IMR-90 (cell line): ENCODE measurements around the gene KLF16. TPM values are rescaled to one million over a fixed set of nuclear protein-coding genes. Genes with fewer than 3 reads are reported as not detected.

Experiments
- ATAC-seq: fragments of 200-7000 bp; cut with Tn5 transposase; 2 replicates; pipeline ENCODE4 v1.9.1; 2020; ENCODE audit warnings: low read depth, mild to moderate bottlenecking, moderate library complexity
- BruUV-seq: library from RNA; stranded (reverse); fragments of 400-500 nt; replicated peaks from 2 replicates; lab custom pipeline; 2021; lab: Mats Ljungman, UMichigan
- CTCF ChIA-PET: fragments of 300-600 bp; formaldehyde crosslinking; extraction: SDS; loops from one replicate; lab custom pipeline; 2021; ENCODE audit warnings: antibody characterized with exemption; lab: Yijun Ruan, JAX
- POLR2A ChIA-PET: fragments of 300-600 bp; sonication (Branson Sonifier 250); formaldehyde crosslinking; loops from one replicate; lab custom pipeline; 2022; ENCODE audit warnings: antibody characterized with exemption; ENCODE audit not compliant: unreplicated experiment; lab: Charles Lee
- DNase-seq: peaks from one replicate; pipeline ENCODE4 v3.0.0; 2013
- H2AFZ ChIP-seq: replicated peaks from 2 replicates; pipeline ENCODE3; 2013; ENCODE audit warnings: low read length, mild to moderate bottlenecking; ENCODE audit not compliant: poor library complexity
- H2AK5ac ChIP-seq: 2 replicates; pipeline ENCODE4 v1.6.1; 2013; ENCODE audit warnings: low read depth, low read length, inconsistent platforms
- H2AK9ac ChIP-seq: replicated peaks from 2 replicates; pipeline ENCODE3; 2013; ENCODE audit warnings: mild to moderate bottlenecking, low read depth, low read length, moderate library complexity; ENCODE audit not compliant: poor library complexity
- H2BK120ac ChIP-seq: 2 replicates; pipeline ENCODE4 v1.6.1; 2013; ENCODE audit warnings: low read depth, low read length, inconsistent platforms
- H2BK15ac ChIP-seq: 3 replicates; pipeline ENCODE4 v1.6.1; 2013; ENCODE audit warnings: low read depth, low read length, inconsistent platforms
- H2BK20ac ChIP-seq: 2 replicates; pipeline ENCODE4 v1.6.1; 2013; ENCODE audit warnings: low read depth, mild to moderate bottlenecking, inconsistent platforms, low read length, moderate library complexity
- H2BK5ac ChIP-seq: 2 replicates; pipeline ENCODE4 v1.6.1; 2013; ENCODE audit warnings: mild to moderate bottlenecking, low read depth, low read length, inconsistent platforms; ENCODE audit not compliant: poor library complexity, severe bottlenecking
- H3K14ac ChIP-seq: replicated peaks from 2 replicates; pipeline ENCODE4 v1.6.1; 2013; ENCODE audit warnings: low read depth, low read length, inconsistent platforms
- H3K18ac ChIP-seq: 2 replicates; pipeline ENCODE4 v1.6.1; 2013; ENCODE audit warnings: low read depth, low read length, control low read depth
- H3K23ac ChIP-seq: 2 replicates; pipeline ENCODE4 v1.6.1; 2013; ENCODE audit warnings: low read depth, low read length, inconsistent platforms
- H3K27ac ChIP-seq: 2 replicates; pipeline ENCODE4 v1.5.1; 2013; ENCODE audit warnings: mild to moderate bottlenecking, control low read depth, low read length; ENCODE audit not compliant: insufficient read depth
- H3K27me3 ChIP-seq: 2 replicates; pipeline ENCODE4 v1.6.1; 2013; ENCODE audit warnings: low read length; ENCODE audit not compliant: control insufficient read depth, insufficient read depth
- H3K36me3 ChIP-seq: 2 replicates; pipeline ENCODE4 v1.6.1; 2013; ENCODE audit warnings: low read length, mixed read lengths; ENCODE audit not compliant: control insufficient read depth, insufficient read depth
- H3K4ac ChIP-seq: 2 replicates; pipeline ENCODE4 v1.6.1; 2013; ENCODE audit warnings: low read depth, low read length, inconsistent platforms
- H3K4me1 ChIP-seq: 2 replicates; pipeline ENCODE4 v1.6.1; 2013; ENCODE audit warnings: low read length, mixed read lengths; ENCODE audit not compliant: control insufficient read depth, insufficient read depth
- H3K4me2 ChIP-seq: 2 replicates; pipeline ENCODE4 v1.6.1; 2013; ENCODE audit warnings: low read depth, mild to moderate bottlenecking, control low read depth, low read length, moderate library complexity
- H3K4me3 ChIP-seq: 2 replicates; pipeline ENCODE4 v1.5.1; 2013; ENCODE audit warnings: low read depth, mild to moderate bottlenecking, control low read depth, low read length, moderate library complexity; ENCODE audit not compliant: insufficient read depth
- H3K56ac ChIP-seq: 2 replicates; pipeline ENCODE4 v1.6.1; 2013; ENCODE audit warnings: low read length, inconsistent platforms; ENCODE audit not compliant: insufficient read depth; ENCODE audit errors: extremely low read depth
- H3K79me1 ChIP-seq, 2 experiments: 2 replicates each; pipeline ENCODE4 v1.6.1; 2013; ENCODE audit warnings: low read length in 2 of 2, inconsistent platforms in 1 of 2, low read depth in 1 of 2
- H3K9ac ChIP-seq: 2 replicates; pipeline ENCODE4 v1.6.1; 2013; ENCODE audit warnings: low read depth, low read length, control low read depth
- H3K9me1 ChIP-seq: 2 replicates; pipeline ENCODE4 v1.6.1; 2013; ENCODE audit warnings: low read length, inconsistent platforms; ENCODE audit not compliant: insufficient read depth
- H3K9me3 ChIP-seq: 2 replicates; pipeline ENCODE4 v1.6.1; 2013; ENCODE audit warnings: low read length; ENCODE audit not compliant: control insufficient read depth, insufficient read depth
- H4K20me1 ChIP-seq: 2 replicates; pipeline ENCODE4 v1.6.1; 2013; ENCODE audit warnings: low read length, inconsistent platforms; ENCODE audit not compliant: insufficient read depth
- H4K5ac ChIP-seq: 2 replicates; pipeline ENCODE4 v1.6.1; 2013; ENCODE audit warnings: mild to moderate bottlenecking, low read depth, low read length, control low read depth
- H4K8ac ChIP-seq, 2 experiments: 2 replicates each; pipeline ENCODE4 v1.6.1; 2013; ENCODE audit warnings: low read depth in 2 of 2, low read length in 2 of 2, control low read depth in 1 of 2, inconsistent platforms in 1 of 2
- H4K91ac ChIP-seq: 2 replicates; pipeline ENCODE4 v1.6.1; 2013; ENCODE audit warnings: low read depth, low read length, inconsistent platforms; ENCODE audit not compliant: insufficient read depth
- CHD1 ChIP-seq: IDR thresholded peaks from 2 replicates; pipeline ENCODE4 v1.6.1; 2012; ENCODE audit warnings: low read depth, low read length, improper control_type of control experiment
- MAZ ChIP-seq: IDR thresholded peaks from 2 replicates; pipeline ENCODE4 v1.6.1; 2012; ENCODE audit warnings: low read depth, mild to moderate bottlenecking, low read length, improper control_type of control experiment, moderate library complexity, borderline replicate concordance
- RAD21 ChIP-seq: IDR thresholded peaks from 2 replicates; pipeline ENCODE4 v1.6.1; 2012; ENCODE audit warnings: low read length, improper control_type of control experiment
- WGBS, 2 experiments: methylation state at CpG; one replicate each; pipeline versions ENCODE4 v1.1.5 to v1.1.7; 2013; ENCODE audit warnings: missing lambda C conversion rate in 2 of 2; ENCODE audit not compliant: insufficient read length in 1 of 2; ENCODE audit errors: extremely low coverage in 2 of 2; 5-methylcytosine and 5-hydroxymethylcytosine counted together
- dilution Hi-C: fragments of 300-500 bp; cut with HindIII; formaldehyde crosslinking; loops from one replicate; pipeline ENCODE4 v1.14.3; 2018; ENCODE audit warnings: low sequenced_read_pairs; ENCODE audit not compliant: unreplicated experiment
- in situ Hi-C: fragments of 300-500 bp; cut with MboI; formaldehyde crosslinking; loops from 3 replicates; pipeline ENCODE4 v1.14.3; 2019; ENCODE audit warnings: low sequenced_read_pairs, inconsistent platforms, mixed read lengths
- intact Hi-C: fragments of 100-400 bp; cut with micrococcal nuclease; formaldehyde crosslinking; loops from 2 replicates; pipeline ENCODE4 v1.10.0; 2022
- polyA plus RNA-seq, 3 experiments: library from polyadenylated mRNA; depleted of rRNA; stranded (reverse); fragments of >200 nt; gene quantifications; 2 replicates each; pipeline ENCODE4 v1.2.3, GENCODE V29; 2012; ENCODE audit warnings: low replicate concordance in 1 of 3
- total RNA-seq: library from RNA; depleted of rRNA; stranded (reverse); fragments of >200 nt; gene quantifications from 2 replicates; pipeline ENCODE4 v1.2.3, GENCODE V29; 2012

The KLF16 gene
- total and polyA plus RNA-seq, 2 of the 4 experiments (the other 2 are of a cell fraction) = 0.90 to 13.1 TPM

DNA sequence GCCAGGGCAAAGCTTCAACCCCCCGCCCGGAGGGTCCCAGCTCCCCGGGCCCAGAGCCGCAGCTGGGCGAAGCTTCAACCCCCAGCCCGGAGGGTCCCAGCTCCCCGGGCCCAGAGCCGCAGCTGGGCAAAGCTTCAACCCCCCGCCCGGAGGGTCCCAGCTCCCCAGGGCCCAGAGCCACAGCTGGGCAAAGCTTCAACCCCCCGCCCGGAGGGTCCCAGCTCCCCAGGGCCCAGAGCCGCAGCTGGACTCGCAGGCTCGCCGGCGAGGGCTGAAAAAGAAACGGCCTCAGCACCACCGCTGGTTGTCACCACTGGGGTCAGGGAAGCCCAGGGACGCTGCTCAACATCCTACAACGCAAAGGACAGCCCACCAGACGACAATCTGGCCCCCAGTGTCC, 20.3 kb downstream of the KLF16 start:
- Histone ChIP-seq H4K8ac (no peak overlapping the region), H4K5ac (no peak overlapping the region)
- CTCF ChIA-PET = no interaction called here

More for the DNA sequence above, 20.3 kb downstream of the KLF16 start:
- H2BK20ac ChIP-seq = no peak overlapping the region
- H3K9me3 ChIP-seq = no peaks in the 10 kb centered on the region
- no peak overlapping the region for H3K4ac ChIP-seq
- H3K56ac ChIP-seq = no peak overlapping the region
- H2AK5ac ChIP-seq = no peak overlapping the region
- peaks cover 6% of the 10 kb centered on the region for H3K36me3 ChIP-seq
- no peak overlapping the region for H3K23ac ChIP-seq
- 93% methylated on average over 16 of the region's 22 CpGs; no CpG with 5 or more reads in 1 of the 2 experiments for WGBS, 2 experiments
- no TSS peak for BruUV-seq
- TF ChIP-seq RAD21 (no peak), MAZ (no peak), CHD1 (no peak)
- ATAC-seq (no peak), DNase-seq (no peak)
- intact Hi-C loops (no loop called here), dilution Hi-C loops (no loop called here), in situ Hi-C loops (no loop called here)
- no peak overlapping the region for H2BK120ac ChIP-seq
- H2BK5ac ChIP-seq = no peak overlapping the region
- H3K4me2 ChIP-seq = no peak overlapping the region
- no peak overlapping the region for H3K18ac ChIP-seq
- peaks cover 99% of the 10 kb centered on the region for H4K20me1 ChIP-seq
- peaks cover 10% of the 10 kb centered on the region for H3K4me1 ChIP-seq
- no peaks in the 10 kb centered on the region for H3K27me3 ChIP-seq
- peaks cover 0 to 78% of the 10 kb centered on the region in 2 experiments; a peak in 2 of 4 replicates for H3K79me1 ChIP-seq
- H3K9me1 ChIP-seq = no peaks in the 10 kb centered on the region
- H3K27ac ChIP-seq = no peak overlapping the region
- H3K4me3 ChIP-seq = no peak overlapping the region
- POLR2A ChIA-PET = no interaction called here
- no peak overlapping the region for H3K14ac ChIP-seq
- no peak overlapping the region for H3K9ac ChIP-seq
- H2AK9ac ChIP-seq = no peak overlapping the region
- H4K91ac ChIP-seq = no peak overlapping the region
- H2BK15ac ChIP-seq = no peak overlapping the region
- H2AFZ ChIP-seq = no peak overlapping the region
